Fibroblast of lung (primary cell): ENCODE data around the gene RAB11FIP5. TPM values are rescaled to one million over a fixed set of nuclear protein-coding genes. Genes with fewer than 3 reads are reported as not detected.
A peak's percentile ranks its signal among the peaks of the same experiment; 100 is the strongest.

Source experiments
- DNase-seq, 2 donors: peaks; one replicate each; pipeline versions ENCODE4 v3.0.0 to v3.0.0-alpha.2; 2010; ENCODE audit warnings: low read depth in 2 of 2
- H2AFZ ChIP-seq: 2 replicates; pipeline ENCODE4 v1.5.1; 2012; ENCODE audit warnings: low read length, control low read depth, inconsistent platforms
- H3K27ac ChIP-seq: 2 replicates; pipeline ENCODE4 v1.5.1; 2011; ENCODE audit warnings: low read length, control low read depth; ENCODE audit not compliant: insufficient read depth
- H3K27me3 ChIP-seq: 2 replicates; pipeline ENCODE4 v1.5.1; 2011; ENCODE audit warnings: mild to moderate bottlenecking, low read length; ENCODE audit not compliant: control insufficient read depth, insufficient read depth
- H3K36me3 ChIP-seq: 2 replicates; pipeline ENCODE4 v1.5.1; 2011; ENCODE audit warnings: low read length; ENCODE audit not compliant: control insufficient read depth, insufficient read depth
- H3K4me1 ChIP-seq: 2 replicates; pipeline ENCODE4 v1.5.1; 2011; ENCODE audit warnings: low read length; ENCODE audit not compliant: control insufficient read depth, insufficient read depth; ENCODE audit errors: extremely low read depth
- H3K4me2 ChIP-seq: 2 replicates; pipeline ENCODE4 v1.5.1; 2011; ENCODE audit warnings: low read length, control low read depth; ENCODE audit not compliant: insufficient read depth; ENCODE audit errors: extremely low read depth
- H3K4me3 ChIP-seq, 4 experiments: fragments of 200-600 bp in 1 of 4; sonication (generic) in 1 of 4; replicated peaks in 1 of 4; 2 replicates each; pipeline ENCODE4 v1.5.1; 2011 to 2016; ENCODE audit warnings: low read length in 4 of 4, low read depth in 3 of 4, mild to moderate bottlenecking in 3 of 4, control low read depth in 2 of 4, inconsistent platforms in 1 of 4, mixed read lengths in 1 of 4; ENCODE audit not compliant: insufficient read depth in 1 of 4; ENCODE audit errors: control extremely low read depth in 1 of 4
- H3K79me2 ChIP-seq: 2 replicates; pipeline ENCODE4 v1.5.1; 2012; ENCODE audit warnings: mild to moderate bottlenecking, low read length, inconsistent platforms; ENCODE audit not compliant: control insufficient read depth, insufficient read depth
- H3K9ac ChIP-seq: 2 replicates; pipeline ENCODE4 v1.5.1; 2011; ENCODE audit warnings: mild to moderate bottlenecking, low read length, control low read depth; ENCODE audit not compliant: insufficient read depth
- H3K9me3 ChIP-seq: 2 replicates; pipeline ENCODE4 v1.5.1; 2012; ENCODE audit warnings: low read depth, low read length; ENCODE audit not compliant: control insufficient read depth, insufficient read depth
- H4K20me1 ChIP-seq: 2 replicates; pipeline ENCODE4 v1.5.1; 2011; ENCODE audit warnings: low read length; ENCODE audit not compliant: control insufficient read depth, insufficient read depth; ENCODE audit errors: extremely low read depth
- CTCF ChIP-seq, 2 donors: IDR thresholded peaks in 1 of 2; conservative IDR thresholded peaks in 1 of 2; 1 replicate in 1 of 2; 2 replicates in 1 of 2; pipeline ENCODE4 v1.5.1; 2011 to 2012; ENCODE audit warnings: low read length in 2 of 2, control low read depth in 1 of 2, inconsistent platforms in 1 of 2, low read depth in 1 of 2, mild to moderate bottlenecking in 1 of 2
- EZH2 ChIP-seq: IDR thresholded peaks from 2 replicates; pipeline ENCODE4 v1.5.1; 2012; ENCODE audit warnings: low read length, control low read depth, mild to moderate bottlenecking; ENCODE audit errors: missing control alignments
- polyA plus RNA-seq, 2 donors: library from polyadenylated mRNA; depleted of rRNA in 1 of 2; stranded (reverse) in 1 of 2; unstranded in 1 of 2; fragments of >200 nt; gene quantifications; 2 replicates each; pipeline ENCODE4 v1.2.1, GENCODE V29; 2011 to 2012; ENCODE audit warnings: missing spikeins in 1 of 2
- total RNA-seq: library from RNA; depleted of rRNA; stranded (reverse); fragments of >200 nt; gene quantifications from 2 replicates; pipeline ENCODE4 v1.2.1, GENCODE V29; 2014

RAB11FIP5 gene
- total and polyA plus RNA-seq, 2 donors (not counting 1 experiment from before 2014, with no cell fraction given) = 27.7 to 35.0 TPM

GRCh38 chr2:73053316-73054114, 59.2 kb downstream of the RAB11FIP5 start:
- Histone ChIP-seq H3K9ac (no peak overlapping the region), H3K4me2 (no peak overlapping the region), H3K79me2 (no peaks in the 10 kb centered on the region), H3K9me3 (no peaks in the 10 kb centered on the region), H4K20me1 (no peaks in the 10 kb centered on the region), H3K36me3 (peaks cover 2% of the 10 kb centered on the region), H3K4me3 (no peak overlapping the region), H2AFZ (no peak overlapping the region), H3K4me1 (no peaks in the 10 kb centered on the region), H3K27me3 (no peaks in the 10 kb centered on the region), H3K27ac (no peak overlapping the region)
- DNase-seq = peak; percentile 45 to 80
- TF ChIP-seq CTCF (conservative IDR thresholded peaks at IDR 0.05 in 1 of 2, IDR thresholded peaks at IDR 0.05 in 1 of 2; ENCODE audit: low read depth in 1 of 2, low read length in 2 of 2) (no peak), EZH2 (no peak)

GRCh38 chr2:73050121-73050545, 62.6 kb downstream of the RAB11FIP5 start:
- H3K27me3 ChIP-seq = no peaks in the 10 kb centered on the region
- TF ChIP-seq CTCF (conservative IDR thresholded peaks at IDR 0.05 in 1 of 2, IDR thresholded peaks at IDR 0.05 in 1 of 2; ENCODE audit: low read depth in 1 of 2, low read length in 2 of 2) (no peak), EZH2 (no peak)
- no peaks in the 10 kb centered on the region for H3K79me2 ChIP-seq
- H3K9me3 ChIP-seq = no peaks in the 10 kb centered on the region
- H3K36me3 ChIP-seq = no peaks in the 10 kb centered on the region
- H2AFZ ChIP-seq = no peak overlapping the region
- no peaks in the 10 kb centered on the region for H3K4me1 ChIP-seq
- no peak overlapping the region for H3K9ac ChIP-seq
- H3K27ac ChIP-seq = no peak overlapping the region
- no peak overlapping the region for H3K4me3 ChIP-seq
- peak in 1 of 2 donors; percentile 79 for DNase-seq
- no peak overlapping the region for H3K4me2 ChIP-seq
- no peaks in the 10 kb centered on the region for H4K20me1 ChIP-seq

GRCh38 chr2:73043929-73044832, 68.6 kb downstream of the RAB11FIP5 start:
- H3K9ac ChIP-seq = no peak overlapping the region
- no peaks in the 10 kb centered on the region for H3K9me3 ChIP-seq
- H3K79me2 ChIP-seq = no peaks in the 10 kb centered on the region
- no peak overlapping the region for H2AFZ ChIP-seq
- H3K4me2 ChIP-seq = no peak overlapping the region
- TF ChIP-seq CTCF (conservative IDR thresholded peaks at IDR 0.05 in 1 of 2, IDR thresholded peaks at IDR 0.05 in 1 of 2; ENCODE audit: low read depth in 1 of 2, low read length in 2 of 2) (no peak), EZH2 (no peak)
- peak in 1 of 2 donors; percentile 35 for DNase-seq
- no peaks in the 10 kb centered on the region for H3K27me3 ChIP-seq
- no peaks in the 10 kb centered on the region for H3K4me1 ChIP-seq
- no peaks in the 10 kb centered on the region for H4K20me1 ChIP-seq
- no peak overlapping the region for H3K4me3 ChIP-seq
- H3K36me3 ChIP-seq = no peaks in the 10 kb centered on the region
- H3K27ac ChIP-seq = no peak overlapping the region
